ENCODE data around the gene SPATA32. TPM values are rescaled to one million over a fixed set of nuclear protein-coding genes. Genes with fewer than 3 reads are reported as not detected.

The SPATA32 gene
- total and polyA plus RNA-seq, 2 experiments from 2014 or later, result not detected

DNA sequence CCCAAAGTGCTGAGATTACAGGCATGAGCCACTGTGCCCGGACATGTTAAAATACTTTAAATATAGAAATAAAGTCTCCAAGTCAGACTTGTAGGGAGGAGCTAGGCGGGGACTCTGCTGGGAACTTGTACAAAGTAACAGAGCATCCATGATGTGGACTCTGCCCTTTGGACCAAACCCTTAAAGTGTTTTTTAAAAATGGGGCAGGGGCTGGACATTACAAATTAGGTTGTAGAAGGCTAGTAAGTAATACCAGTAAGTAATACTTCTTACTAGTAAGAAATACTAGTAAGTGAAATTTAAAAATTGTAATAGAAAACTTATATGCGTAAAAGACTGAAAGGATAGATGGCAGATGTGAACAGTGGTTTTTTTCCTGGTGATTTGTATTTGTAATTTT is 9.7 kb upstream of the SPATA32 start:
- Histone ChIP-seq H3K9me2 (ENCODE audit: insufficient read depth) (no peaks in the 10 kb centered on the region), H3K4me2 (no peak overlapping the region), H3K27me3 (ENCODE audit: insufficient read depth) (no peaks in the 10 kb centered on the region), H3F3A (replicated peaks; ENCODE audit: low read depth) (no peaks in the 10 kb centered on the region), H3K4me3 (no peak overlapping the region), H3K79me2 (replicated peaks; ENCODE audit: insufficient read depth) (no peaks in the 10 kb centered on the region), H4K20me1 (replicated peaks; ENCODE audit: insufficient read depth) (no peaks in the 10 kb centered on the region; the same call in 1 of the 2 replicates), H3K27ac (ENCODE audit: low read depth) (no peak overlapping the region), H2AFZ (no peak overlapping the region), H3K36me3 (ENCODE audit: insufficient read depth) (no peaks in the 10 kb centered on the region), H3K4me1 (ENCODE audit: insufficient read depth) (no peaks in the 10 kb centered on the region)
- Mint-ChIP-seq H3K4me1 (peaks cover 8% of the 10 kb centered on the region), H3K27ac (no peak overlapping the region), H3K27me3 (ENCODE audit: insufficient read depth, low read depth, poor library complexity) (peaks cover 3% of the 10 kb centered on the region), H3K9me3 (no peaks in the 10 kb centered on the region), H3K4me3 (no peak overlapping the region), H3K36me3 (ENCODE audit: low read depth) (peaks cover 31% of the 10 kb centered on the region)
- ATAC-seq (no peak), DNase-seq (ENCODE audit: low spot score) (no peak)
- TF ChIP-seq NANOG (IDR thresholded peaks at IDR 0.05; ENCODE audit: borderline replicate concordance) (no peak), POLR2AphosphoS5 (IDR thresholded peaks at IDR 0.05; ENCODE audit: low read depth) (no peak)
- TF ChIP-seq, protein P1, sequence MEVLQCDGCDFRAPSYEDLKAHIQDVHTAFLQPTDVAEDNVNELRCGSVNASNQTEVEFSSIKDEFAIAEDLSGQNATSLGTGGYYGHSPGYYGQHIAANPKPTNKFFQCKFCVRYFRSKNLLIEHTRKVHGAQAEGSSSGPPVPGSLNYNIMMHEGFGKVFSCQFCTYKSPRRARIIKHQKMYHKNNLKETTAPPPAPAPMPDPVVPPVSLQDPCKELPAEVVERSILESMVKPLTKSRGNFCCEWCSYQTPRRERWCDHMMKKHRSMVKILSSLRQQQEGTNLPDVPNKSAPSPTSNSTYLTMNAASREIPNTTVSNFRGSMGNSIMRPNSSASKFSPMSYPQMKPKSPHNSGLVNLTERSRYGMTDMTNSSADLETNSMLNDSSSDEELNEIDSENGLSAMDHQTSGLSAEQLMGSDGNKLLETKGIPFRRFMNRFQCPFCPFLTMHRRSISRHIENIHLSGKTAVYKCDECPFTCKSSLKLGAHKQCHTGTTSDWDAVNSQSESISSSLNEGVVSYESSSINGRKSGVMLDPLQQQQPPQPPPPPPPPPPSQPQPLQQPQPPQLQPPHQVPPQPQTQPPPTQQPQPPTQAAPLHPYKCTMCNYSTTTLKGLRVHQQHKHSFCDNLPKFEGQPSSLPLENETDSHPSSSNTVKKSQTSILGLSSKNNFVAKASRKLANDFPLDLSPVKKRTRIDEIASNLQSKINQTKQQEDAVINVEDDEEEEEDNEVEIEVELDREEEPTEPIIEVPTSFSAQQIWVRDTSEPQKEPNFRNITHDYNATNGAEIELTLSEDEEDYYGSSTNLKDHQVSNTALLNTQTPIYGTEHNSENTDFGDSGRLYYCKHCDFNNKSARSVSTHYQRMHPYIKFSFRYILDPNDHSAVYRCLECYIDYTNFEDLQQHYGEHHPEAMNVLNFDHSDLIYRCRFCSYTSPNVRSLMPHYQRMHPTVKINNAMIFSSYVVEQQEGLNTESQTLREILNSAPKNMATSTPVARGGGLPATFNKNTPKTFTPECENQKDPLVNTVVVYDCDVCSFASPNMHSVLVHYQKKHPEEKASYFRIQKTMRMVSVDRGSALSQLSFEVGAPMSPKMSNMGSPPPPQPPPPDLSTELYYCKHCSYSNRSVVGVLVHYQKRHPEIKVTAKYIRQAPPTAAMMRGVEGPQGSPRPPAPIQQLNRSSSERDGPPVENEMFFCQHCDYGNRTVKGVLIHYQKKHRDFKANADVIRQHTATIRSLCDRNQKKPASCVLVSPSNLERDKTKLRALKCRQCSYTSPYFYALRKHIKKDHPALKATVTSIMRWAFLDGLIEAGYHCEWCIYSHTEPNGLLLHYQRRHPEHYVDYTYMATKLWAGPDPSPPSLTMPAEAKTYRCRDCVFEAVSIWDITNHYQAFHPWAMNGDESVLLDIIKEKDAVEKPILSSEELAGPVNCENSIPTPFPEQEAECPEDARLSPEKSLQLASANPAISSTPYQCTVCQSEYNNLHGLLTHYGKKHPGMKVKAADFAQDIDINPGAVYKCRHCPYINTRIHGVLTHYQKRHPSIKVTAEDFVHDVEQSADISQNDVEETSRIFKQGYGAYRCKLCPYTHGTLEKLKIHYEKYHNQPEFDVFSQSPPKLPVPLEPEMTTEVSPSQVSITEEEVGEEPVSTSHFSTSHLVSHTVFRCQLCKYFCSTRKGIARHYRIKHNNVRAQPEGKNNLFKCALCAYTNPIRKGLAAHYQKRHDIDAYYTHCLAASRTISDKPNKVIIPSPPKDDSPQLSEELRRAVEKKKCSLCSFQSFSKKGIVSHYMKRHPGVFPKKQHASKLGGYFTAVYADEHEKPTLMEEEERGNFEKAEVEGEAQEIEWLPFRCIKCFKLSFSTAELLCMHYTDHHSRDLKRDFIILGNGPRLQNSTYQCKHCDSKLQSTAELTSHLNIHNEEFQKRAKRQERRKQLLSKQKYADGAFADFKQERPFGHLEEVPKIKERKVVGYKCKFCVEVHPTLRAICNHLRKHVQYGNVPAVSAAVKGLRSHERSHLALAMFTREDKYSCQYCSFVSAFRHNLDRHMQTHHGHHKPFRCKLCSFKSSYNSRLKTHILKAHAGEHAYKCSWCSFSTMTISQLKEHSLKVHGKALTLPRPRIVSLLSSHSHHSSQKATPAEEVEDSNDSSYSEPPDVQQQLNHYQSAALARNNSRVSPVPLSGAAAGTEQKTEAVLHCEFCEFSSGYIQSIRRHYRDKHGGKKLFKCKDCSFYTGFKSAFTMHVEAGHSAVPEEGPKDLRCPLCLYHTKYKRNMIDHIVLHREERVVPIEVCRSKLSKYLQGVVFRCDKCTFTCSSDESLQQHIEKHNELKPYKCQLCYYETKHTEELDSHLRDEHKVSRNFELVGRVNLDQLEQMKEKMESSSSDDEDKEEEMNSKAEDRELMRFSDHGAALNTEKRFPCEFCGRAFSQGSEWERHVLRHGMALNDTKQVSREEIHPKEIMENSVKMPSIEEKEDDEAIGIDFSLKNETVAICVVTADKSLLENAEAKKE (CRISPR knock-in tag; IDR thresholded peaks at IDR 0.05), result no peak

DNA sequence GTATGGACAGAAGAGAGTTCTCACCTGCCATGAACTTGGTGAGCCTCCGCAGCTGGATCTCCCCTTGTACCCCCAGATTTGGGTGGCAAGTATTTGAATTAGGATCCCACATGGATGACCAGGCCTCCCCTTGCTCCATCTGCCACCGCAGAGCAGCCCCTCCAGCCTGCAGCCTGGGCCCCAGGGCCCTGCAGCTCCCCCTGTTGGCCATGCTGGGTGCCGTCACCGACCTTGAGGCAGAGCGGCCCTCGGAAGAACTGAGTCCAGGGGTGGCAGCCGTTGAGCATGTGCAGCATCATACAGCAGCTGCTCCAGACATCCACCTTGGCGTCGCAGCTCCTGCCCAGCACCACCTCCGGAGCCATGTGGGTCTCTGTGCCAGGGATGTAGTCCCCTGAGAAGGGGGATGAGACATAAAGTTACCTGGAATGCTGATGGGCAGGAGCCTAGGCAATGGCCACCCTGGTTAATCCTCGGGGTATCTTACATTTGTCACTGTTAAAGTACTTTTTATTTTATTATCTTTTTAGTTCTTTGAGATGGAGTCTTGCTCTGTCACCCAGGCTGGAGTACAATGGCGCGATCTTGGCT is 9.0 kb upstream of the SPATA32 start:
- Mint-ChIP-seq H3K9me3 (no peaks in the 10 kb centered on the region), H3K27me3 (ENCODE audit: insufficient read depth, low read depth, poor library complexity) (peaks cover 3% of the 10 kb centered on the region), H3K27ac (no peak overlapping the region), H3K4me1 (peaks cover 8% of the 10 kb centered on the region), H3K4me3 (no peak overlapping the region), H3K36me3 (ENCODE audit: low read depth) (peaks cover 35% of the 10 kb centered on the region)
- Histone ChIP-seq H3F3A (replicated peaks; ENCODE audit: low read depth) (no peaks in the 10 kb centered on the region; the same call in 1 of the 2 replicates), H3K27me3 (ENCODE audit: insufficient read depth) (no peaks in the 10 kb centered on the region), H3K4me2 (no peak overlapping the region), H3K4me3 (no peak overlapping the region), H3K79me2 (replicated peaks; ENCODE audit: insufficient read depth) (no peaks in the 10 kb centered on the region), H3K4me1 (ENCODE audit: insufficient read depth) (no peaks in the 10 kb centered on the region), H3K9me2 (ENCODE audit: insufficient read depth) (no peaks in the 10 kb centered on the region), H4K20me1 (replicated peaks; ENCODE audit: insufficient read depth) (no peaks in the 10 kb centered on the region; the same call in 1 of the 2 replicates), H3K36me3 (ENCODE audit: insufficient read depth) (no peaks in the 10 kb centered on the region), H3K27ac (ENCODE audit: low read depth) (no peak overlapping the region), H2AFZ (no peak overlapping the region)
- TF ChIP-seq, protein P2, sequence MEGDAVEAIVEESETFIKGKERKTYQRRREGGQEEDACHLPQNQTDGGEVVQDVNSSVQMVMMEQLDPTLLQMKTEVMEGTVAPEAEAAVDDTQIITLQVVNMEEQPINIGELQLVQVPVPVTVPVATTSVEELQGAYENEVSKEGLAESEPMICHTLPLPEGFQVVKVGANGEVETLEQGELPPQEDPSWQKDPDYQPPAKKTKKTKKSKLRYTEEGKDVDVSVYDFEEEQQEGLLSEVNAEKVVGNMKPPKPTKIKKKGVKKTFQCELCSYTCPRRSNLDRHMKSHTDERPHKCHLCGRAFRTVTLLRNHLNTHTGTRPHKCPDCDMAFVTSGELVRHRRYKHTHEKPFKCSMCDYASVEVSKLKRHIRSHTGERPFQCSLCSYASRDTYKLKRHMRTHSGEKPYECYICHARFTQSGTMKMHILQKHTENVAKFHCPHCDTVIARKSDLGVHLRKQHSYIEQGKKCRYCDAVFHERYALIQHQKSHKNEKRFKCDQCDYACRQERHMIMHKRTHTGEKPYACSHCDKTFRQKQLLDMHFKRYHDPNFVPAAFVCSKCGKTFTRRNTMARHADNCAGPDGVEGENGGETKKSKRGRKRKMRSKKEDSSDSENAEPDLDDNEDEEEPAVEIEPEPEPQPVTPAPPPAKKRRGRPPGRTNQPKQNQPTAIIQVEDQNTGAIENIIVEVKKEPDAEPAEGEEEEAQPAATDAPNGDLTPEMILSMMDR (conservative IDR thresholded peaks at IDR 0.05; ENCODE audit: low read depth in 2 of 2), result peak; percentile 89 to 96
- TF ChIP-seq JUNB (IDR thresholded peaks at IDR 0.05; ENCODE audit: unreplicated experiment) (no peak), STAT1 (IDR thresholded peaks at IDR 0.05; ENCODE audit: unreplicated experiment) (no peak)
- peak; percentile 97 for ATAC-seq
- peak; percentile 75 for DNase-seq (ENCODE audit: low spot score)
